IMR-90 (cell line): ENCODE measurements around the gene DAAM1. TPM values are rescaled to one million over a fixed set of nuclear protein-coding genes. Genes with fewer than 3 reads are reported as not detected.

Source experiments
- ATAC-seq: fragments of 200-7000 bp; cut with Tn5 transposase; 2 replicates; pipeline ENCODE4 v1.9.1; 2020; ENCODE audit warnings: low read depth, mild to moderate bottlenecking, moderate library complexity
- BruUV-seq: library from RNA; stranded (reverse); fragments of 400-500 nt; replicated peaks from 2 replicates; lab custom pipeline; 2021; lab: Mats Ljungman, UMichigan
- CTCF ChIA-PET: fragments of 300-600 bp; formaldehyde crosslinking; extraction: SDS; loops from one replicate; lab custom pipeline; 2021; ENCODE audit warnings: antibody characterized with exemption; lab: Yijun Ruan, JAX
- POLR2A ChIA-PET: fragments of 300-600 bp; sonication (Branson Sonifier 250); formaldehyde crosslinking; loops from one replicate; lab custom pipeline; 2022; ENCODE audit warnings: antibody characterized with exemption; ENCODE audit not compliant: unreplicated experiment; lab: Charles Lee
- DNase-seq: peaks from one replicate; pipeline ENCODE4 v3.0.0; 2013
- H2AFZ ChIP-seq: replicated peaks from 2 replicates; pipeline ENCODE3; 2013; ENCODE audit warnings: low read length, mild to moderate bottlenecking; ENCODE audit not compliant: poor library complexity
- H2AK5ac ChIP-seq: 2 replicates; pipeline ENCODE4 v1.6.1; 2013; ENCODE audit warnings: low read depth, low read length, inconsistent platforms
- H2AK9ac ChIP-seq: replicated peaks from 2 replicates; pipeline ENCODE3; 2013; ENCODE audit warnings: mild to moderate bottlenecking, low read depth, low read length, moderate library complexity; ENCODE audit not compliant: poor library complexity
- H2BK120ac ChIP-seq: 2 replicates; pipeline ENCODE4 v1.6.1; 2013; ENCODE audit warnings: low read depth, low read length, inconsistent platforms
- H2BK15ac ChIP-seq: 3 replicates; pipeline ENCODE4 v1.6.1; 2013; ENCODE audit warnings: low read depth, low read length, inconsistent platforms
- H2BK20ac ChIP-seq: 2 replicates; pipeline ENCODE4 v1.6.1; 2013; ENCODE audit warnings: low read depth, mild to moderate bottlenecking, inconsistent platforms, low read length, moderate library complexity
- H2BK5ac ChIP-seq: 2 replicates; pipeline ENCODE4 v1.6.1; 2013; ENCODE audit warnings: mild to moderate bottlenecking, low read depth, low read length, inconsistent platforms; ENCODE audit not compliant: poor library complexity, severe bottlenecking
- H3K14ac ChIP-seq: replicated peaks from 2 replicates; pipeline ENCODE4 v1.6.1; 2013; ENCODE audit warnings: low read depth, low read length, inconsistent platforms
- H3K18ac ChIP-seq: 2 replicates; pipeline ENCODE4 v1.6.1; 2013; ENCODE audit warnings: low read depth, low read length, control low read depth
- H3K23ac ChIP-seq: 2 replicates; pipeline ENCODE4 v1.6.1; 2013; ENCODE audit warnings: low read depth, low read length, inconsistent platforms
- H3K27ac ChIP-seq: 2 replicates; pipeline ENCODE4 v1.5.1; 2013; ENCODE audit warnings: mild to moderate bottlenecking, control low read depth, low read length; ENCODE audit not compliant: insufficient read depth
- H3K27me3 ChIP-seq: 2 replicates; pipeline ENCODE4 v1.6.1; 2013; ENCODE audit warnings: low read length; ENCODE audit not compliant: control insufficient read depth, insufficient read depth
- H3K36me3 ChIP-seq: 2 replicates; pipeline ENCODE4 v1.6.1; 2013; ENCODE audit warnings: low read length, mixed read lengths; ENCODE audit not compliant: control insufficient read depth, insufficient read depth
- H3K4ac ChIP-seq: 2 replicates; pipeline ENCODE4 v1.6.1; 2013; ENCODE audit warnings: low read depth, low read length, inconsistent platforms
- H3K4me1 ChIP-seq: 2 replicates; pipeline ENCODE4 v1.6.1; 2013; ENCODE audit warnings: low read length, mixed read lengths; ENCODE audit not compliant: control insufficient read depth, insufficient read depth
- H3K4me2 ChIP-seq: 2 replicates; pipeline ENCODE4 v1.6.1; 2013; ENCODE audit warnings: low read depth, mild to moderate bottlenecking, control low read depth, low read length, moderate library complexity
- H3K4me3 ChIP-seq: 2 replicates; pipeline ENCODE4 v1.5.1; 2013; ENCODE audit warnings: low read depth, mild to moderate bottlenecking, control low read depth, low read length, moderate library complexity; ENCODE audit not compliant: insufficient read depth
- H3K56ac ChIP-seq: 2 replicates; pipeline ENCODE4 v1.6.1; 2013; ENCODE audit warnings: low read length, inconsistent platforms; ENCODE audit not compliant: insufficient read depth; ENCODE audit errors: extremely low read depth
- H3K79me1 ChIP-seq, 2 experiments: 2 replicates each; pipeline ENCODE4 v1.6.1; 2013; ENCODE audit warnings: low read length in 2 of 2, inconsistent platforms in 1 of 2, low read depth in 1 of 2
- H3K9ac ChIP-seq: 2 replicates; pipeline ENCODE4 v1.6.1; 2013; ENCODE audit warnings: low read depth, low read length, control low read depth
- H3K9me1 ChIP-seq: 2 replicates; pipeline ENCODE4 v1.6.1; 2013; ENCODE audit warnings: low read length, inconsistent platforms; ENCODE audit not compliant: insufficient read depth
- H3K9me3 ChIP-seq: 2 replicates; pipeline ENCODE4 v1.6.1; 2013; ENCODE audit warnings: low read length; ENCODE audit not compliant: control insufficient read depth, insufficient read depth
- H4K20me1 ChIP-seq: 2 replicates; pipeline ENCODE4 v1.6.1; 2013; ENCODE audit warnings: low read length, inconsistent platforms; ENCODE audit not compliant: insufficient read depth
- H4K5ac ChIP-seq: 2 replicates; pipeline ENCODE4 v1.6.1; 2013; ENCODE audit warnings: mild to moderate bottlenecking, low read depth, low read length, control low read depth
- H4K8ac ChIP-seq, 2 experiments: 2 replicates each; pipeline ENCODE4 v1.6.1; 2013; ENCODE audit warnings: low read depth in 2 of 2, low read length in 2 of 2, control low read depth in 1 of 2, inconsistent platforms in 1 of 2
- H4K91ac ChIP-seq: 2 replicates; pipeline ENCODE4 v1.6.1; 2013; ENCODE audit warnings: low read depth, low read length, inconsistent platforms; ENCODE audit not compliant: insufficient read depth
- CTCF ChIP-seq: conservative IDR thresholded peaks from 2 replicates; pipeline ENCODE4 v1.5.1; 2012; ENCODE audit warnings: mild to moderate bottlenecking, low read depth, low read length, improper control_type of control experiment
- ELK1 ChIP-seq: fragments of 150-350 bp; IDR thresholded peaks from 2 replicates; pipeline ENCODE4 v1.6.1; 2016; ENCODE audit warnings: low read depth, mild to moderate bottlenecking, low read length, moderate library complexity, borderline replicate concordance
- MXI1 ChIP-seq: IDR thresholded peaks from 2 replicates; pipeline ENCODE4 v1.6.1; 2012; ENCODE audit warnings: low read depth, mild to moderate bottlenecking, low read length, moderate library complexity, borderline replicate concordance
- POLR2A ChIP-seq: IDR thresholded peaks from 2 replicates; pipeline ENCODE4 v1.6.1; 2012; ENCODE audit warnings: mild to moderate bottlenecking, low read depth, low read length
- SMC3 ChIP-seq: fragments of 150-350 bp; IDR thresholded peaks from 2 replicates; pipeline ENCODE4 v1.6.1; 2016; ENCODE audit warnings: low read depth, mild to moderate bottlenecking, antibody characterized with exemption, low read length, moderate library complexity
- WGBS, 2 experiments: methylation state at CpG; one replicate each; pipeline versions ENCODE4 v1.1.5 to v1.1.7; 2013; ENCODE audit warnings: missing lambda C conversion rate in 2 of 2; ENCODE audit not compliant: insufficient read length in 1 of 2; ENCODE audit errors: extremely low coverage in 2 of 2; 5-methylcytosine and 5-hydroxymethylcytosine counted together
- dilution Hi-C: fragments of 300-500 bp; cut with HindIII; formaldehyde crosslinking; loops from one replicate; pipeline ENCODE4 v1.14.3; 2018; ENCODE audit warnings: low sequenced_read_pairs; ENCODE audit not compliant: unreplicated experiment
- in situ Hi-C: fragments of 300-500 bp; cut with MboI; formaldehyde crosslinking; loops from 3 replicates; pipeline ENCODE4 v1.14.3; 2019; ENCODE audit warnings: low sequenced_read_pairs, inconsistent platforms, mixed read lengths
- intact Hi-C: fragments of 100-400 bp; cut with micrococcal nuclease; formaldehyde crosslinking; loops from 2 replicates; pipeline ENCODE4 v1.10.0; 2022
- polyA plus RNA-seq, 3 experiments: library from polyadenylated mRNA; depleted of rRNA; stranded (reverse); fragments of >200 nt; gene quantifications; 2 replicates each; pipeline ENCODE4 v1.2.3, GENCODE V29; 2012; ENCODE audit warnings: low replicate concordance in 1 of 3
- total RNA-seq: library from RNA; depleted of rRNA; stranded (reverse); fragments of >200 nt; gene quantifications from 2 replicates; pipeline ENCODE4 v1.2.3, GENCODE V29; 2012

Gene DAAM1
- total and polyA plus RNA-seq, 2 of the 4 experiments (the other 2 are of a cell fraction): 4.8 to 5.4 TPM

DNA sequence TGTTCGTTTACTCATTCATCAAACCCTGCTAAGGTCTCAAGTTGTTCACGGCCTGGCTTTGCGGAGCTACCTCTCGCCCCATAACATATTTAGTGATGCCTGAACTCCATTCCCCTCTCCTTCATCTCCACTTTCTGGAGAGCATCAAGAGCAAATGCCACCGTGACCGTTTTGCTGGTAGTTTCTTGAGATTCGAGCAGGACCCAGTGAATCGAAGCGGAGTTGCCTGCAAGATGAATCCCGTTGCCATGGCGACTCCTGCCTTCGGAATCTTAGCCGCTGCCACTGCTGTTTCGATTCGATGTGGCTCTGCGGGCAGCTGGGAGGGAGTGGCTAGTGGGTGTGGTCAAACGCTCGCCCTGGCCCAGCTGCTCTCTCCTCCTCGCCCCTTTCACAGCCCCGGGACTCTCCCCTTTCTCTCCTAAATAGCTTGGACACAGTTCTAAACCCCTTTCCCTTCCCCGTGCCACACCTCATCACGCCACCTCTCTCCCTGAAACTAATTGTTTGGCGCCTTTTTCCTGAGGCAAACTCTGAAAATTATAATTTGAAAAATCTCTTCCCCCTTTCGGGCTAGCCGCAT is 1.4 kb downstream of the DAAM1 start (continued):
- no peak for TF ChIP-seq ELK1
- TF ChIP-seq MXI1: peak; percentile 58; the same call in 1 of the 2 replicates
- 0 out of 2 replicates have a peak, but pooled peaks have one; percentile 38 for TF ChIP-seq POLR2A

DNA sequence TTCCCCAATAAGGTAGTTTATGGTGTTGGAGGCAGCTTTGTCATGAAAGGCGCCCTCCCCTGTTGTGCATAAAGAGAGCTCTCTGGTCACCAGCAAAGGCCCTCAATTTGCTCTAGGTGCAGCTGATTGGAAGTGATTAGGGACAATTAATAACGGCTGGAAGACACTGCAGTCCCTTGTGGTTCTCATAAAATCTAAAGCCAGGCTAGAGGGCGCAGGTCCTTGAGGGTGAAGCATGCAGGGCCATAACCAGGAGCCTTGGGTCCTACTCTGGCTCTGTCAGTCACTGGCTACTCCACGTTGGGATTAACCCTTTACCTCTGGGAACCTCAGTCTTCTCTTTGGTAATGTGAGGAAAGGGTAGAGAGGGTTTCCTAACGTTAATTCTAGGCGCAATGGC is 1.9 kb downstream of the DAAM1 start:
- H3K4me1 ChIP-seq: peaks cover 4% of the 10 kb centered on the region
- H2AK9ac ChIP-seq: peak overlapping the region; percentile 4
- H3K9me3 ChIP-seq: no peaks in the 10 kb centered on the region
- H2BK5ac ChIP-seq: no peak overlapping the region
- H2BK120ac ChIP-seq: 0 out of 2 replicates have a peak overlapping the region, but pooled peaks have one; percentile 73
- peak overlapping the region; percentile 62; the same call in 1 of the 2 replicates for H3K14ac ChIP-seq
- H3K79me1 ChIP-seq: peaks cover 18 to 29% of the 10 kb centered on the region in 2 experiments
- H3K4me3 ChIP-seq: peak overlapping the region; percentile 93
- dilution Hi-C loops (no loop called here), in situ Hi-C loops (no loop called here), intact Hi-C loops (loop anchor here (5.0 kb wide), 1 partner anchor 142 kb away; no protein-coding TSS in a partner anchor)
- WGBS, 2 experiments: 20% methylated on average over 1 of the region's 6 CpGs; no CpG with 5 or more reads in 1 of the 2 experiments
- H4K8ac ChIP-seq: peak overlapping the region; percentile 19 to 25; a peak in 1 of 4 replicates
- no peaks in the 10 kb centered on the region; the same call in 1 of the 2 replicates for H3K27me3 ChIP-seq
- peak overlapping the region; percentile 99 for H2AFZ ChIP-seq
- no peak overlapping the region for H3K4ac ChIP-seq
- ATAC-seq (no peak), DNase-seq (no peak)
- no peak overlapping the region for H3K56ac ChIP-seq
- H3K18ac ChIP-seq: no peak overlapping the region
- H3K4me2 ChIP-seq: peak overlapping the region; percentile 93
- no peak overlapping the region for H2BK20ac ChIP-seq
- H3K9ac ChIP-seq: peak overlapping the region; percentile 73
- peak overlapping the region; percentile 34; the same call in 1 of the 2 replicates for H2AK5ac ChIP-seq
- H4K5ac ChIP-seq: no peak overlapping the region; the same call in 1 of the 2 replicates
- CTCF ChIA-PET: interaction anchor here (0.7 to 1.3 kb wide), 4 partner anchors 16 to 239 kb away, joined by 3 to 4 read pairs (median 3); no protein-coding TSS in a partner anchor
- no peaks in the 10 kb centered on the region for H3K36me3 ChIP-seq
- no peak overlapping the region for H2BK15ac ChIP-seq
- POLR2A ChIA-PET: no interaction called here
- peaks cover 3% of the 10 kb centered on the region; the same call in 1 of the 2 replicates for H3K9me1 ChIP-seq
- H4K20me1 ChIP-seq: no peaks in the 10 kb centered on the region
- peak overlapping the region; percentile 46; the same call in 1 of the 2 replicates for H3K27ac ChIP-seq
- no TSS peak for BruUV-seq
- peak overlapping the region; percentile 36 for H3K23ac ChIP-seq
- TF ChIP-seq SMC3 (no peak), CTCF (peak; percentile 18; the same call in 1 of the 2 replicates)
- no peak overlapping the region for H4K91ac ChIP-seq
